AG04450 (cell line): ENCODE data around the gene CPNE1. TPM values are rescaled to one million over a fixed set of nuclear protein-coding genes. Genes with fewer than 3 reads are reported as not detected.
A peak's percentile ranks its signal among the peaks of the same experiment; 100 is the strongest.

Experiments
- CTCF ChIA-PET: fragments of 300-600, 350-600 bp; formaldehyde crosslinking; extraction: SDS; loops from one replicate; lab custom pipeline; 2022; ENCODE audit warnings: antibody characterized with exemption, inconsistent platforms; lab: Charles Lee
- POLR2A ChIA-PET: fragments of 350-600 bp; formaldehyde crosslinking; extraction: SDS; loops from one replicate; lab custom pipeline; 2021; ENCODE audit warnings: antibody characterized with exemption, inconsistent platforms; lab: Yijun Ruan, JAX
- DNase-seq: peaks from one replicate; pipeline ENCODE4 v3.0.0-alpha.2; 2011; ENCODE audit warnings: low read depth, low spot score
- H3K27ac ChIP-seq: one replicate; pipeline ENCODE4 v1.5.1; 2012; ENCODE audit warnings: low read depth, low read length, control low read depth
- H3K27me3 ChIP-seq: one replicate; pipeline ENCODE4 v1.6.0; 2012; ENCODE audit warnings: low read length; ENCODE audit not compliant: control insufficient read depth, insufficient read depth
- H3K4me3 ChIP-seq: 2 replicates; pipeline ENCODE4 v1.5.1; 2011; ENCODE audit warnings: mild to moderate bottlenecking, low read depth, low read length, control low read depth
- H3K9me3 ChIP-seq: 2 replicates; pipeline ENCODE4 v1.5.1; 2012; ENCODE audit warnings: low read length; ENCODE audit not compliant: control insufficient read depth, insufficient read depth
- polyA plus RNA-seq: library from polyadenylated mRNA; depleted of rRNA; stranded (reverse); fragments of >200 nt; gene quantifications from 2 replicates; pipeline ENCODE4 v1.2.3, GENCODE V29; 2011
- TF ChIP-seq, protein P1 (sequence below): IDR thresholded peaks from 2 replicates; pipeline ENCODE4 v1.5.1; 2011; ENCODE audit warnings: low read depth, low read length, control low read depth, inconsistent platforms

CPNE1 gene
- polyA plus RNA-seq, 1 experiment: 95.1 TPM

DNA sequence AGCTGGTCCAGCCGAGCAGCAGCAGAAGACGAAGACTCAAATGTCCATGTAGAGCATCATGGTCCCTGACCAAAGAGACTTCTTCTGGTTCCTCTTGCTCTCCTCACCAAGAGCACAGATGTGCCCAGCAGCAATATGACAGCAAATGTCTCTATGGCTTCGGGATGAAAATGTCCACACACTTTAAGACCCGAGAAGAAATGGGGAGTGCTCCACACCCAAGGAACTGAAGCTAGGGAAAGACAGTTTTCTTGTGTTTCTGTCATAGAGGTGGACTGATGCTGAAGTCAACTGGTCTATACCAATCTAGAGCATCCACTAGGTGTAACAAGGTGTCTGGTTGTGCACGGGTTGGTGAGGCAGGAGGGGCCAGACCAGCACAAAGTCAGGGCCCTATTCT lies 4.5 kb upstream of the CPNE1 start:
- TF ChIP-seq, protein P1, sequence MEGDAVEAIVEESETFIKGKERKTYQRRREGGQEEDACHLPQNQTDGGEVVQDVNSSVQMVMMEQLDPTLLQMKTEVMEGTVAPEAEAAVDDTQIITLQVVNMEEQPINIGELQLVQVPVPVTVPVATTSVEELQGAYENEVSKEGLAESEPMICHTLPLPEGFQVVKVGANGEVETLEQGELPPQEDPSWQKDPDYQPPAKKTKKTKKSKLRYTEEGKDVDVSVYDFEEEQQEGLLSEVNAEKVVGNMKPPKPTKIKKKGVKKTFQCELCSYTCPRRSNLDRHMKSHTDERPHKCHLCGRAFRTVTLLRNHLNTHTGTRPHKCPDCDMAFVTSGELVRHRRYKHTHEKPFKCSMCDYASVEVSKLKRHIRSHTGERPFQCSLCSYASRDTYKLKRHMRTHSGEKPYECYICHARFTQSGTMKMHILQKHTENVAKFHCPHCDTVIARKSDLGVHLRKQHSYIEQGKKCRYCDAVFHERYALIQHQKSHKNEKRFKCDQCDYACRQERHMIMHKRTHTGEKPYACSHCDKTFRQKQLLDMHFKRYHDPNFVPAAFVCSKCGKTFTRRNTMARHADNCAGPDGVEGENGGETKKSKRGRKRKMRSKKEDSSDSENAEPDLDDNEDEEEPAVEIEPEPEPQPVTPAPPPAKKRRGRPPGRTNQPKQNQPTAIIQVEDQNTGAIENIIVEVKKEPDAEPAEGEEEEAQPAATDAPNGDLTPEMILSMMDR: no peak
- no peak overlapping the region for H3K27ac ChIP-seq
- H3K27me3 ChIP-seq: no peaks in the 10 kb centered on the region
- no peak for DNase-seq
- ChIA-PET POLR2A (no interaction called here), CTCF (interaction anchor here (1.9 kb wide), 1 partner anchor 157 kb away, joined by 5 read pairs; no protein-coding TSS in a partner anchor)
- H3K4me3 ChIP-seq: no peak overlapping the region
- peaks cover 3% of the 10 kb centered on the region; the same call in 1 of the 2 replicates for H3K9me3 ChIP-seq

DNA sequence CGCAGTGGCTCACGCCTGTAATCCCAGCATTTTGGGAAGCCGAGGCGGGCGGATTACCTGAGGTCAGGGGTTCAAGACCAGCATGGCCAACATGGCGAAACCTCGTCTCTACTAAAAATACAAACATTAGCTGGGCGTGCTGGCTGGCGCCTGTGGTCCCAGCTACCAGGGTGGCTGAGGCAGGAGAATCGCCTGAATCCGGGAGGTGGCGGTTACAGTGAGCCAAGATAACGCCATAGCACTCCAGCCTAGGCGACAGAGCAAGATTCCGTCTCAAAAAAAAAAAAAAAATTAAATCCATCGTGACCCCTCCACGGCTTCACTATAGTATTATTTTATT lies 1.2 kb upstream of the CPNE1 start:
- Histone ChIP-seq H3K27me3 (no peaks in the 10 kb centered on the region), H3K27ac (no peak overlapping the region), H3K9me3 (peaks cover 3% of the 10 kb centered on the region; the same call in 1 of the 2 replicates), H3K4me3 (no peak overlapping the region)
- ChIA-PET CTCF (interaction anchor here (0.8 to 1.1 kb wide), 2 partner anchors 10 to 288 kb away, joined by 3 to 6 read pairs; partner anchors contain the start of gene SCAND1), POLR2A (interaction anchor here (0.7 to 1.1 kb wide), 3 partner anchors 8 to 321 kb away, joined by 3 to 6 read pairs (median 4); no protein-coding TSS in a partner anchor)
- TF ChIP-seq, protein P1: no peak
- DNase-seq: no peak

DNA sequence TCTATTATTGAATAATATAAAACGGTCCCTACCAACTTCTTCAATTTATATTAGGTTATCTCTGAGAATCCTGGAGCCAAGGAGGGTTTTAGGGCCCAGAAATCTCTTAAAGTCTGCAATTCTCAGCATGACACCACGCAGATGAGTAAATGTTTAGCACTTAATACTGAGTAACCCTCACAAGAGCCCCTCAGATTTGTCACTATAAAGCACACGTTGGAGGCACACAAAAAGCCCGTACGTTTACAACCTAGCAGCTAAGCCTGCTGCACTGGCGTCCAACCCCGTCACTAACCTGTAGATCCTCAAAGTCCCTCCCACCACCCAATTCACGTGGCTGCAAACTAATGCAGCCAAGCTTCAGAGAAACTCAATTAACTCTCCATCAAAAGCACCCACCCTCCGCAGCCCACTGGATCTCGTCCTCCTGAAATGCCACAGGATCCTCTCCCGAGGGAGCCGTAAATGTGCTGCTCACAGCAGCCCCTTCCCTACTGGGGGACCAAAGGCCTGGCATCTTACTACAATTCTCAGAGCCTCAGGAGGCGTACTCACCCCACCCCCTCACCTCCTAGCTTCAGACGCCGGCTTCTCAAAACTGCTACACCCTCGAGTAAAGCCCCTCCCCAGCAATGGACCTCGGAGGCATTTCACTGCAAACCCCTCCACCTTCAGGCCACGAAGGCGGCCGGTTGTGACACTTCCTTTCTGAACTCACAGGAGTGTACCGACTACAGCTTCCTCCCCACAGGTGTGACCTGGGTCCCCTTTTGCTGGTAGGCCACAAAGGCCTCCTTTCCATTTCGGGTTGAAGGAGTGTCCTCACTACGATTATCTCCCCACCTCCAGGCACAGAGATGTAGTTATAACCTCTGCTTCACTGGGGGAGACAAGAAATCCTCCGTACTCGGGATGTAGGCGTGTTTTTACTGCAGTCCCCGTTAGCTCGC lies 909 bp downstream of the CPNE1 start:
- no peak for DNase-seq
- TF ChIP-seq, protein P1: no peak
- CTCF ChIA-PET: no interaction called here
- POLR2A ChIA-PET: interaction anchor here (0.6 to 2.4 kb wide), 7 partner anchors 12 to 209 kb away, joined by 3 to 11 read pairs (median 3); no protein-coding TSS in a partner anchor
- Histone ChIP-seq H3K27me3 (no peaks in the 10 kb centered on the region), H3K27ac (peak overlapping the region; percentile 91), H3K4me3 (peak overlapping the region; percentile 99), H3K9me3 (peaks cover 3% of the 10 kb centered on the region; the same call in 1 of the 2 replicates)

DNA sequence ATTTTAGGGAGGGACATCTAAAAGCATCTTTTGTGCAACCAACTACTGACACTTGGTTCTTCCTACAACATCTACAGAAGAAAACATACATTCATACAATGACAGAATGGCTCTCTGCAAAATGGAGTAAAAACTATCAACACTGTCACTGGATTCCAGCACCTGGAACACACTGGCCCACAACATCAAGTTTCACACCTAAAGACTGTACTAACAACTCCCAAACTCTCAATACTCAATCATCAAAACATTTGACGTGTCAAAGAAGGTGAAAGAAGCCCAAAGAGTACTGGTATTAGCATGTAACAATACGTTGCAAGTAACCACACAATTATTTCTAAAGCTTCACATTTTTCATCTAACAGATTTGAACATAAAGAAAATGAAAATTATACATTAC lies 2.1 kb downstream of the CPNE1 start:
- H3K4me3 ChIP-seq: peak overlapping the region; percentile 99
- no peaks in the 10 kb centered on the region for H3K27me3 ChIP-seq
- TF ChIP-seq, protein P1: no peak
- CTCF ChIA-PET: no interaction called here
- POLR2A ChIA-PET: interaction anchor here (1.1 kb wide), 1 partner anchor 80 kb away, joined by 3 read pairs; no protein-coding TSS in a partner anchor
- H3K27ac ChIP-seq: no peak overlapping the region
- peaks cover 3% of the 10 kb centered on the region; the same call in 1 of the 2 replicates for H3K9me3 ChIP-seq
- no peak for DNase-seq
